Inferior parietal cortex (tissue), 1 donor: Measurements from ENCODE around the gene CABP7.

ENCODE experiments used
- DNase-seq: peaks from one replicate; pipeline ENCODE4 v3.0.0-alpha.2; 2016; ENCODE audit errors: extremely low spot score

The CABP7 gene

DNA sequence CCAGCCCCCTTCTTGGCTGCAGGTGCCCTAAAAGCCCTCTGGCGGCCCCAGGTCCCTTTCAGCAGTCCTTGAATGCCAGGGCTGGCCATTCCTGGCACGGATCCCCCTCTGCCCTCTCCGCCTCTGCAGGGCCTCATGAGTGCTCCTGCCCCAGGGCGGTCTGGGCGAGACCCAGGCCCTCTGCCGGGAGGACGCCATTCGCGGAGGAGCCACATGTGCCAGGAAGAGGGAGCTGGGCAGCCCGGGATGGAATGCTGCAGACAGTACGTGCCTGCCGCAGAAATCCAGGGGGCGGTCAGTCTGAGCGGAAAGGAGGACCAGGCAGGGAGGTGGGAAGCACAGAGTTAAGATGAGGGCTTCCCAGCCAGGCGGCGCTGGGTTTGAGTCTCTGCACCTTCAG lies 2.8 kb downstream of the CABP7 start:
- no peak for DNase-seq

DNA sequence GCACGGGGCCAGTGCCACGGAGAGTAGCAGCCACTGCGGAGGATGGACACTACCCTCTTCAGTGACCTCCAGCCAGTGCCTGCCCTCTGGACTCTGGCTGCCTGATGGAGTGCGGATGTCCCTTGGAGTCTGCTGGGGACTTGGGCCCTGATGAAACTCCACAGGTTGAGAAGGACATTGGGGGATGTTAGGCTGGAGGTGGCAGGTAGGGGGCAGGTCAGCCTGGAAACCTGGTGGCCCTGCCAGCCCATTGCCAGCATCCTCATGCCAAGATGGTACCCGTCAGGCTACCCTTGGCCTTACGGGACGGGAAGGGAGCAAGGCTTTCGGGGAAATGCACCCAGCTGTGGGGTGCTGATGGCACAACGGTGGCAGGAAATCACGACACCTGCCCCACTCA lies 4.0 kb downstream of the CABP7 start:
- no peak for DNase-seq

DNA sequence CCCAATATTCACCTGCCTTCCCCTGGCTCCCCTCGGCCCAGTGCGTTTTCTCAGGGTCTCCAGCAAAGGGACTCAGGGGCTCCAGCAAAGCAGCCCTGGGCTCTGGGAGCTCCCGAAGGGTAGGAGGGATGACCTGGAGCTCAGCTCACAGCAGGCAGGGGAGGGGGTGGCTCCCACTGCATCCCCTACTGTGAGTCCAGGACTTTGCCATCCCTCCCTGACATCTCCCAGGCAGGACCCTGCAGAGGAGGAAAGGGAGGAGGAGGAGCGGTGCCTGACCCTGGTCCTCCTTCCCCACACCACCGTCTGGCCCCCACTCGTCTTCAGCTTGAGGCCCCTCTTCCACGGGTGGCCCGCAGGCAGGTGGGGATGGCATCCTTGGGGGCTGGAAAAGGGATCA lies 5.0 kb downstream of the CABP7 start:
- no peak for DNase-seq

DNA sequence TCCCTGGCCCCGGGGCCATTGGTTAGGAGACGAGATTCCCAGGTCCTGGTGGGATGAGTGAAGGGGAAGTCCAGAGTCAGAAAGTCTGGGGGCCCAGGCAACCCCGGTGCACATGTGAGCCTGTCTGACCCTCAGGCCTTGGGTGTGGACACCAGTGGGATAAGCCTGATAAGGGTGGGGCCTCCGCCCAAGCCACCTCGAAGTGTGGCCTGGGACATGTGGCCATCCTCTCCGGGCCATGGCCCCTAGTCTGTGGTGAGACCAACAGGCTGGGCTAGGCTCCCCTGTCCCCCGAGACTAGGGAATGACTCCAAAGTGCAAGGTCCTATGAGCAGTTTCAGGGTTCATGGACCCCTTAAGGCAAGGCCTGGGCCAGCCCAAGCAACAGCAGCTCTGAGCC lies 6.3 kb downstream of the CABP7 start:
- DNase-seq, result no peak

DNA sequence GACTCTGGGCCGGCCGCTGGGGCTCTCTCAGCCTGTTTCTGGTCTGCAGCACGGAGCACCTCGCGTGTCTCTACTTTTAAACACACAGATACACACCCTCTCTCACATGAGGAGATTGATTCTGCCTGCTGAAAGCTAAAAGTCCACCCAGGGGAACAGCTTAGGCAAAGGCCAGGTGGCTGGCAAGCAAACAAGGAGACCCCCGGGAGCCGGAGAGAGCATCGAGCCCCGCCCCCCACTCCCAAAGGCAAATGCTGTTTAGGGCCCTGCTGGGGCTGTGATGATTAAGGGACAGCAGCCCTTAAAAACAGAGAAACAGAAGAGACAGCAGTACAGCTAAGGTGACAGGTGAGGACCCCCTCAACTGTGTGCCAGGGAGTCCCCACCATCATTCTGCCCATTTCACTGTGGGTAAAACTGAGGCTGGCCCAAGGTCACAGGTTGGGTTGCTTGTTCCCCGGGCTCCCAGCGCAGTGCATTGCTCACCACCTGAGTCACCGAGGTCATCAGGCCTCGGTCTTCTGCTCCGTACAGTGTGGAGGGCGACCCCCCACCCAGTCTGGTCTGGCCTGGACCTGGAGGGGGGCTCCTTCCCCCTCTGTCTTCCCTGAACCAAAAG lies 6.8 kb downstream of the CABP7 start:
- DNase-seq, result no peak

DNA sequence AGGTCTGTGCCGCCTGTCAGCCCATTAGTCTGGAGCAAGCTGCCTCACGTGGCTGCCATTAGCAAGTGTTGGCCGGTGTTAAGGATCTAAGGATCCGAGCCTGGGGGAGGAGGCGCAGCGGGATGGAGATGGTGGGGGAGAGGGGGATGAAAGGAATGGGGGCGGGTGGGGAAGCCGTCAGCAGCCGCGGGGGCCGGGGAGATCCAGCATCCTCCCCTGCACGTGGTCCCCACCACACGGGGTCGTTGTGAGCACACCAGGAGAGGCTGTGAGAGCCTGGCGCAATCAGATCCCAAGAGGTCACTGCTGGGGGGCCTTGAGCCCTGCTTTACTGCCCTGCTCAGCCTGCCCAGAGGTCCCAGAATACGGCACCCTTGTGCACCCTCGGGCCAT lies 7.3 kb downstream of the CABP7 start:
- no peak for DNase-seq

DNA sequence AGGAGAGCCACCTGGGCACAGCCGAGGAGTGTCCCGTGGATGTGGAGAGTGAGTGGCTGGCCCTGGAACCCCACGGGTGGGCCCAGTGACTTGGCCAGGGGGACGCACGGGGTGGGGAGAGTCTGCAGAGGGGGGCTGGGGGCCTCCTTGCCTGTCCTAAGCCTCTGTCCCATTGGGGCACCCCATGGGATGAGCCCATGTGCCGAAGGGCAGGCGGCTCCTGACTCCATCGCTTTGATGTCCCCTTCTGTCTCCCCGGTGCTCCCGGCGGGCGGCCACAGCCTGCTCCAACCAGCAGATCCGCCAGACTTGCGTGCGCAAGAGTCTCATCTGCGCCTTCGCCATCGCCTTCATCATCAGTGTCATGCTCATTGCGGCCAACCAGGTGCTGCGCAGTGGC lies 9.4 kb downstream of the CABP7 start:
- DNase-seq, result no peak

DNA sequence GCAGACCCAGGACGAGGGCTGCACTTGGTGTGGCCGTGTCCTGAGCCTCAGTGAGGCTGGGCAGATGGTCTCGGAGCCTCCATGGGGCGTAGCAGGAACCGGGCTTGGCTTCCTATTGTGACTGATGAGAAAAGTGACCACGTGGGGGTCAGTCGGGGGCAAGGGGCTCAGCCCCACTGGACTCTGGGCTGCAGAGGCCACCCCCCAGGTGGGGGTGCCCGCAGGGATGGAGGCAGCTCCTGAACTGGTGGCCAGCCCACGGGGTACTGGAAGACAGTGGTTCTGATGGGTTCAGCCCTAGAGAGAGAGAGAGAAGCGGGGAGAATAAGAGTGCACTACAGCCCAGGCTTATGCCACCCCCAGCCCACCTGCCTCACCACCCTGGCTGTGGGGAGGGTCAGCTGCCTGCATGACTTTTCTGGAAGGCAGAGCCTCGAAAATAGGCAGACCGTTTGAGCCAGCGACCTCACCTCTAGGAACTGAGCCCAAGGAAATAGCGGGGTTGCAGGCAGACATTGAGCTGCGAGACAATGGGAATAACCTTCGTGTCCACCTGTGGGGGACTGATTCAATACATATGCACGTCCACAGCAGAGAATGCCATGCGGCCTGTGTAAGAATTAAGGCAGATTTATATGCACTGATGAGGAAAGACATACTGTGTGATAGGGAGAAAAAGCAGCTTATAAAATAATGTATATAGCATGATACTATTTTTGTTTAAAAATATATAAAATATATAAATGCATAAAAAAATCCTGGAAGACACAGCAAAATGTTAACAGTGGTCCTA lies 11.5 kb downstream of the CABP7 start:
- no peak for DNase-seq

DNA sequence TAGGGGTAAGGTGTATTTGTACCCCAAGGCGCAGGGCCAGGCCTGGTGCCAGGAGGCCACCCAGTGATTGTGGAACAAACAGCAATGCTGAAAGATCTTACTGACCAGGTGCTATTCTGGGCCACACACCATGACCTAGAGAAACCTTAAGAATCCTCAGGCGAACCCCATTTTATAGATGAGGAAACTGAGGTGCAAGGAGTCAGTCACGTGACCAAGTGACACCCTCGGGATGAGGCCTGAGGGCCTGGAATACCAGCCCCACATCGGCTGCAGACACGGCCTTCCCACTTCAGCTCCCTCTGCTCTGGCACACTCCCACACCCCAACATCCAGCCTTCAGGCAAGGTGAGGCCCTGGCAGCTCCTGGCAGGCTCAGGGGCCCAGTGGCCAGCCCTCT lies 13.1 kb downstream of the CABP7 start:
- DNase-seq, result no peak

DNA sequence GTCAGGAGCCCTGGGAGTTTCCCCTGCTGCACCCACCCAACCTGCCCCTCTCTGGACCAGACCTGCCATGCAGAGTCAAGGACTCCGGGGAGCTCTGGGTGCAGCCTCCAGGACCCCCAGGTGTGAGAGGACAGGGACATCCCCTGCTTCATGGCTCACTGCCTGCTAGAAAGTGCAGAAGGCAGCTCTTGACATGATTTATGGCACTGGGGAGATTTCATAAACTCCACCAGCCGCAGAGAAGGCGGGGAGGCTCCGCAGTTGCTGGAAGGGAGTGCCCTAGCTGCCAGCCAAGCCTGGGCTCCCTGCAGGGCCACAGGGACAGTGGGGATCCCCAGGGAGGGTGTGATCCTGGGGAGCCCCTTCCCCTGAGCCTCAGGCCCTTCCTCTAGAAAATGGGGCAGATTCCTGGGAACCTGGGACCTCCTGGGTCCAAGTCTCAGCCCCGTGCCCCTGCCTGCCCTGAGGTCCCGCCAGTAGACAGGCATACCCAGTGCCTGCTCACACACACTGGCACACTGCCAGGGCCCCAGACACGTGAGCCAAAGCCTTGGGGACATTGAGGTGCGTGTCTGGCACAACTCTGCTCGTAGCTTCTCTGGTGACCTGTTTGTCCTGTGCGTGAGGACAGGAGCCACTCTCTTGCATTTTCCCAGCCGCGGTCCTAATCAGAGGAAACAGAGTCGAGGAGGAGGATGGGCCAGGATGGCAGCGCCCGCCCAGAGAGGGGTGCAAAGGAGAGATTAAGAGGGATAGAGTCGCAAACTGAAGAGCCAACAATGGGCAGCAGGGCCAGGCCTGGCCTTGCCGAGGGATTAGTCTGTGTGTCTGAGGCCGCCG lies 13.8 kb downstream of the CABP7 start:
- DNase-seq, result no peak

DNA sequence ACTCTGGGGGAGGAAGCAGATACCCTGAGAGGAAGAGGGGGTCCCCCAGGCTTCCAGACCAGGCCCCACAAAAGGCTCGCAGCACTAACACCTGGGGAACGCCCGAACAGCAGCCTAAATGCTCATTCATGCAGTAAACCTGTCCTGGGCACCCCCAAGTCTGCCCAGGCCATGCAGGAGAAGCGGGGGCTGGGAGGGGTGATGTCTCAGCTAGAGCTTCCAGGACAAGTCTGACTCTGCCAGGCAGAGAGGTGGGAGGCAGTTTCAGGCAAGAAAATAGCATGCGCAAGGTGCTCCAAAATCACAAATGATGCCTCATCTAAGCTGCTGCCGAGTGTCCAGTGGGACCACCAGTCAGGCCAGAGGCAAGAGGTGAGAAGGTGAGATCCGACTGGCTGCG lies 14.6 kb downstream of the CABP7 start:
- no peak for DNase-seq

DNA sequence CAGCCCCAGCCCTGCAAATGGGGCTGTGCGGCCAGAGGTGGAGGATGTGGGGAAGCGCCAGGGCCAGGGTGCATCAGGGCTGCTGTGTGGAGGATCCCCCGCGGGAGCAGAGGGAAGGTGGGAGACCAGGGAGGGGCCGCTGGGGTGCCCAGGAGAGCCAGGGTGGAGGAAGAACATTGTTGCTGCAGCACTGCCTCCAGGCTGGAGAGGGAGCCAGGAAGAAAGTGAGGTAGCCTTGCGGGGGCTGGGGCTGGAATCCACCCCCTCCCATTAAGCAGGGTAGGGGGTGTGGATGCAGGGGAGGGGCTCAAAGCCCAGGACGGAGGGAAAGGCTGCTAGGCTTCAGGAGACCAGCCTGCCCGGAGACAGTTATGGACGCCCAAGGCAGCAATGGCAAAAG lies 15.0 kb downstream of the CABP7 start:
- DNase-seq, result no peak

DNA sequence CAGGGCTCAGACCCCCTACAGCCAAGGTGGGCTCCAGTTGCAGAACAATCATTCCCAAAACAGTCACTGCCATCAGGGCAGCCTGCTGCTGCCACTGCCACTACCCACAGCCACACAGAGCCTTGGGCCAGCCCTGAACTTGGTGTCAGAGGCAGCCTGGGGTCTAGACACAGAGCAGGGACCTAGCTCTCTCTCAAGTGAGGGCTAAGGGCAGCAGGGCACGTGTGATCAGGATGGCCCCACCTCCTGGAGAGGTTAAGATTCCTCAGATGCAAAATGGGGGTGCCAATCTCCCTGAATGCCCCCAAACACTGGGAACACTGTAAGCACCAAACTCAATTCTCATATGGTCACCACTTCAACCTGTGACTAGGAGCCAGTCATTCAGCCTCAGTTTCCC lies 15.6 kb downstream of the CABP7 start:
- no peak for DNase-seq

DNA sequence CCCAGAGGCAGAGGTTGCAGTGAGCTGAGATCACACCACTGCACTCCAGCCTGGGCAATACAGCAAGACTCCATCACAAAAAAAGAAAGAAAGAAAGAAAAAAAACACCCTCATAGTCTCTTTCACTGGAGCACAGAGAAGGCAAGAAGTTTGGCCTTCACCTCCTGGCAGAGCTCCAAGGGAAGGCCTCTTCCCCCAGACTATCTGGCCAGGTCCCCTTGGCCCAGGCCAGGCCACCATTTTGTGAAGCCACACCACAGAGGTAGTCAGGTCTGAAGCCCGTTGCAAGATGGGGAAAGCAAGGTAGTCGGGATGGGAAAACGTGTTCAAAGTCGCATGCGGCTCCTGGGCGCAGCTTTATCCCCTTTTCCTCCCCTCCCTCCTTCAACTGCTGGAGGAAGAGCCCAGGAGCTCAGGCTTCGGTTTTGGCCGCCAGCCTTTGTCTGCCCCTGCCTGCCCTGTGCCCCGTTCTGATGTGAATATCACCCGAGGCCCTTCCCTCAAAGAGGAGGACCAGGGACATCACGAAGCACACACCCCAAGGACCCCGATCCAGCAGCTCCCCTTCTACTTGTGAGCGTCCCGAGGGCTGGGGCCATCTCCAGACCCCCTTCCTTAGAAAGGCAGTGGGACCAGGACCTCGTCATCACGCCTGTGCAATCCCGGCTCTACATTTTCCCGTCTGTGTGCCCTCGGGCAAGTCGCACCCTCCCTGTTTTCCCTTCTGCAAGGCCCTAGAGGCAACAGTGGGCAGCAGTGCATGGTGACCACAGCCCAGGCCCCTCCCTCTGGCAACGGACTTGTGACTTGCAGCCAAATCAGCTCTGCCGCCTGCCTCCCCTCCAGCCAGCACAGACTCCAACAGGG lies 17.7 kb downstream of the CABP7 start:
- no peak for DNase-seq

DNA sequence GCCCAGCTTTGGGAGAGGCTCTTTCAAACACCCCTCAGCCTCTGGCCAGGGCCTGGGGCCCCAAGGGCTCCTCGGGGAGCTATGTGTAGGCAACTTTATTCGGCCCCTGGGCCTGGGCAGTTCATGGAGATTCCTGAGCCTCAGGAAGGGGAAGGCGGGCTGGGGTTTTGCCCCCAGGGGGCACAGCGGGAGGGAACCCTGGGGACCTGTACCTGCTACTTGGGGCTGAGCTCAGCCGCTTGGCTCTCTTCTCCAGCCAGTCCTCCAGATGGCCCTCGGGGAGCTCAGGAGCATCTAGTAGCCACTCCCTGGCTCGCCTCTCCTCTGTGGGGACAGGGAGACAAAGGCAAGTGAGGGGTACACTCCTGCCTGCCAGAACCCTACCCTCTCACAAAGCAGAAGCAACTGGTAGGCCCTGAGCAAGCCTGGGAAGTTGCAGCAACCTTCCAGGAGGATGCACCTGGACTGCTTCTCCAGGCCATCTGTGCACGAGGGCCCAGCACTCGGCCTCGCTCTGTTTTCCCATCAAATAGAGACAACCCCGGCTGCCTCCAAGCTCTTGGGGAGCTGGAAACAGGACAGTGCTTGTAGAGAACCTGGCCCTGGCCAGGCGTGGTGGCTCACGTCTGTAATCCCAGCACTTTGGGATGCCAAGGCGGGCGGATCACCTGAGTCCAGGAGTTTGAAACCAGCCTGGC lies 18.5 kb downstream of the CABP7 start:
- DNase-seq, result no peak

DNA sequence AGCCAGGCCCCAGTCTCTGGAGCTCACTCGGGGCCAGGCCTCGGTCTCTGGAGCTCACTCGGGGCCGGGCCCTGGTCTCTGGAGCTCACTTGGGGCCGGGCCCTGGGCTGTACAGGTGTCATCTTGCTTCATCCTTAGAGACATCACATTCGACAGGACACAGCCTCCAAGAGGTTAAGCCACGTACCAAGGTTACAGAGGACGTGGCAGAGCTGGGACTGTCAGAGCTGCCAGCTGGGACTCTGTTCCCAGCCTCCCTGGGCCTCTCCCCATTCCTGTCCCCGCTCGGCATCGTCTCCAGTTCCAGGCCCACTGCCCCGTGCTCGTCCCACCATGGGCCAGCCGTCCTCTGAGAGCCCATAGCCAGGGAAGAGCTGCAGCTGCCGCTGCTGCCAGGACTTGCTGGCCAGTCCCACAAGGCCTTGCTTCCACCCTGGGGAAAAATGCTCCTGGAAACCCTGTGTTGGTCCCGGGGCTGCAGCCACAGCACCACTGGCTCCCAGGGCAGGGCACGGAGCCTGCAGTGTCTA lies 19.6 kb downstream of the CABP7 start:
- DNase-seq, result no peak

DNA sequence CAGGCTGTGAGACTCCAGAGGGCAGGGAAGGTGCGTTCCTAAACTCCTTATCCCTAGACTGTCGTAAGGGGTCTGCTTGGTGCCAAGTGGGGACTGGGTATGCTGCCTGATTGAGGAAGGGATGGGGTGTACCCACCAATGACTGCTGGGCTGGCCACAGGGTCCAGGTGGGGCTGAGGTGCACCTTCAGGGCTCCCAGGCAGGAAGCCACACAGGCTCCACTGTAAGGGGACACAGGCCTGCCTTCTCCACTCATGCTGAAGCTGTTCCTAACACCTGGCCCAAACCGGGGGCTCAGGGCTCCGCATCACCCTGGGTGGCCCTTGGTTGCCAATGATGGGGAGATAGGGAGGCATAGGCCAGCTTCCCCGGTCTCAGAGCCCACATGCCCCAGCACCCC lies 20.4 kb downstream of the CABP7 start:
- DNase-seq, result no peak

DNA sequence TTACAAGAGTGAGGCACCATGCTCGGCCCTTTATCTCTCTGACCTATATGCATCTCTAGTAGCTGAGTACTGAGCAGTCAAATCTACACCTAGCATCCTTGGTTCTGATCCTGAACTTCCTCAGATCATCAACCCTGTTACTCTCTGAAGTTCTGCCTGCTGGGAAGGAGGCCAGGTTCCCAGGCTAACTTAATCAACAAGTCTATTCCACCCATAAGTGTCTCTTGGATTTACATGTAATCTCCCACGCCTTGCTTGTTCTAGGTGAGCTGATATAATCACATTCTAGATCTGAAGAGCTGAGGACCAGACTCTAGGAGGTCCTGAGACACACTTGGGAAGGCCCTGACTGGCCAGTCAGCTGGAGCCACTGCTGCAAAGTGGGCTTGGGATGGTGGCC lies 22.1 kb downstream of the CABP7 start:
- DNase-seq, result no peak

DNA sequence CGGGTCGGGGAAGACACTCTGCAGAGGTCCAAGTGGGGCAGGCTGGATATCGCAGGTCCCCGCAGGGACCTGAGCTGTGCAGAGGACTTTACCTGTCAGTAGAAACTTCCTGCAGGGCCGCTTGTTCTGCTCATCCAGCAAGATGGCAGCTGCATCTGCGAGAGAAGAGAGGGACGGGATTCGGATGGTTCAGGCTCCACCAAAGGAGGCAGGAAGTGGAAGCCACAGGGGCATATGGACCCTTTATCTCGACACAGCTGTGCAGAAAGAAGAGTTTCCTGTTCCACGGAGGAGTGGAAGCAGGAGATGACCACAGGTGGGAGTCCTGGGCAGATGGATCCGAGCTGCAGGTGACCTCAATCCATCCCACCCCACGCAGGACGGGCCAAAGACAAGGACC lies 22.5 kb downstream of the CABP7 start:
- DNase-seq, result no peak

DNA sequence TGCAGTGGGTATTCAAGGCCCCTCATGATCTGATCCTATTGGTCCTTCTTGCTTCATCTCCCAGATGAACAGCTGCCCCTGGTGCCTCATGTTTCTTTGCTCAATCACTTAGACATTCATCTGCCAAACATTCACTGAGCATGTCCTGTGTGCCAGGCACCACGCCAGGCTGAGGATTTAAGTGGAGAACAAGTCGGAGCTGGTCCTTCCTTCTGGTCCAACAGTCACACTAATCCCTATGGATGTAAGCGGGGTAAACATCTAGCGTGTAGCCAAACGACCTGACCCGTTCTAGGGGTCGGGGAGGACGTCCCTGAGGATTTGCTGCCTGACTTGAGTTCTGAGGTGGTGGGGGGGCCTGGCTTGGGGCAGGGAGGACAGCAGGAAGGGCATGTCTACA lies 25.1 kb downstream of the CABP7 start:
- DNase-seq, result no peak

DNA sequence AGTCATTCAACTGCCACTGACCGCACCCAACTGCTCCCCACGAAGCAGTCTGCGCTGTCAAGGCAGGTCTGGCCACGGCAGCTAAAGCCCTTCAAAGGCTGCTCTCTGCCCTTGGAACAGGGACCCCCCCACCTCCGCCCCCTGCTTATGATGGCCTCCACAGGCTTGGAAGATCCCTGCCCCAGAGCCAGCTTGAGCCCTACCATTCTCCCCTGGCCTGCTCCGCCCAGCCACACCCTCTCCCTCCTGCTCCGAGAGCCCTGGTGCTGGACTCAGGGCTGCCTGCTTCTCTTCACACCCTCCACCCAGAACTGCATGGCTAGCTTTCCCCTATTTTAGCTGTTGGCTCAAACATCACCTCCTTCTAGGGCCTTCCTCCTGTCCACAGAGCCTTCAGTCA lies 28.0 kb downstream of the CABP7 start:
- no peak for DNase-seq
